RPMI8226 (cell line): Measurements from ENCODE around the gene FAM229A.

Experiments used
- DNase-seq: peaks from one replicate; pipeline ENCODE4 v3.0.0-alpha.2; 2015

FAM229A gene

GRCh38 chr1:32327204-32327603, 35.1 kb downstream of the FAM229A start:
- DNase-seq, result no peak

DNA sequence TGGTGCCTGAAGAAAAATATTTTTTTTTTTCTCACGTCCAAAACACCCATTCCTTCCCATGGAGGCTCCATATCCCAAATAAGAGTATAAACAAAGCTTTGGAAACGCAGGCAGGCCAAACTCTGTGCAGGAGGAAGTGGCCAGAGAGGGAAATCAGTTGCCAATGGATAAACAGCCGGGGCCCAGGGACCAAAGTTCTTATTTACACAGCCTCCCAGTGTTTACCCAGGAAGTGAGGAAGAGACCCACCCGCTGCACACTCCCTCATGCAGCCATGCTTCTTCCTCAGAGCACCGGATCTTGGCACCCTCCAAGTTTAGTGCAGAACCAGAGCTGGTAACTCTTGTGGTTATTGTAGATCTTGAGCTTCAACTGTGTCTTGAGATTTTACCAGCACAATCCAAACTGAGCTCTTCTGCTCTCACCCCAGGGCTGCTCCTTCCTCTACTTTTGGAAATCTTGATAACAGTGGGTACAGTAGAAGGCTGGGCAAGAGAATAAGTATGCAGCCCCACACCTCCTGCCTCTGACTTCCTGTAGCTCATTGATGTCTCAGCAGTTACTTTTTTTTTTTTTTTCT, 40.5 kb downstream of the FAM229A start:
- no peak for DNase-seq

DNA sequence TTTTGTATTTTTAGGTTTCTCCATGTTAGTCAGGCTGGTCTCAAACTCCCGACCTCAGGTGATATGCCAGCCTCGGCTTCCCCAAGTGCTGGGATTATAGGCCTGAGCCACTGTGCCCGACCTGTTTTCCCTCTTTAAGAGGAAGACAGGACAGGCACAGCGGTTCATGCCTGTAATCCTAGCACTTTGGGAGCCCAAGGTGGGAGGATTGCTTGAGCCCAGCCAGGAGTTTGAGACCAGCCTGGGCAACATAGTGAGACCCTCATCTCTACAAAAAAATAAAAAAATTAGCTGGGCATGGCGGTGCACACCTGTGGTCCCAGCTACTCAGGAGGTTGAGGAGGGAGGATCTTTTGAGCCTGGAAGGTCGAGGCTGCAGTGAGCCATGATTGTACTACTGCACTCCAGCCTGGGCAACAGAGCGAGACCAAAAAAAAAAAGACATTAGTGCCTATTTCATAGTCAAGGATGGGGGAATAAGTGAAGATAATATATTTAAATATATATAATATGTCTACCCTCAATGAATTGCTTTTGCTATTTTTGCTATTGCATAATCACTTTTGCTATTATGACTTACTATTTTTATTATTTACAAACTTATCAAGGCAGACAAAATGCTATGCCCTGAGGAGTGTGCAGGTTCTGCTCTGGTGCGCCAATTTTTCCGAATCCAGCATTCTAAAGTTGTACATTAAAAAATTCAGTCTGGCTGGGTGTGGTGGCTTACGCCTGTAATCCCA, 44.0 kb downstream of the FAM229A start:
- DNase-seq, result no peak

DNA sequence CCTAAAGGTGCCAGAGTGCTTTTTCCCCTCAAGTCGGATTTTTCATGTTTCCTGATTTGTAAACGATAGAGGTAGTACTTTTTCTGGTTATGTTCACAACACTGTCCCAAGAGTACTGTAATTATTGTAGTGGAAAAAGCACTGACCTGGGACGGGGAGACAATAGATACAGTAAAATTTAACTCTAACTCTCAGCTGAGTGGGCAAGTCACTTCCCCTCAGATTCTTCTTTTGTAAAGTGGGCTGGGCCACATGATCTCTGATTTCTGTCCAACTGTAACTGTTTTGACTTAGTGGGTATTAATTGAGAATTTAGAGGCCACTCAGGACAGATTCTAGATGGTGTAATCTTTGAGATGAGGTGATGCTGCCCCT, 45.4 kb downstream of the FAM229A start:
- no peak for DNase-seq

GRCh38 chr1:32311709-32312393, 50.4 kb downstream of the FAM229A start:
- no peak for DNase-seq
